ENCODE results near the gene SPOCK1.

The SPOCK1 gene

GRCh38 chr5:137491121-137491520 lies 8.0 kb downstream of the SPOCK1 start:
- DNase-seq (ENCODE audit: low read depth), result no peak

DNA sequence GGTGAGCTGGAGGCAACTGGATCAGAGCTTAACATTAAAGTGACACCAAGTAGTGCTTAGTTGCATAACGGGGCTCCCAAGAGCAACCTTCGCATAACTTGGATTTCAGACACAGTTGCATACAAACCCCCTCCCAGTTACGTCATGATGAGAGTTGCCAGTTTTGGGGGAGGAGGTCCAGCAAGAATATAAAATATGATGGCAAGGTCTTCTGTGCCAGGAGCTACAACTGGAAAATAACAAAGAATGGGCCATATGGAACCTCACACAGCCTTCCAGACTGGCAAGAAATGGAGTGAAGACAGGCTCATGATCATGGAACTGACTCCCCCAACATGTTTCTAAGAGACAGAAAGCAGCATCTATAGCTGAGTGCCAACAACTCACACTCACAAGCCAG lies 8.5 kb downstream of the SPOCK1 start:
- DNase-seq (ENCODE audit: low read depth), result no peak

- no peak for DNase-seq (ENCODE audit: low read depth)
These were observed 10.2 kb downstream of the SPOCK1 start for GRCh38 chr5:137488974-137489373.

DNA sequence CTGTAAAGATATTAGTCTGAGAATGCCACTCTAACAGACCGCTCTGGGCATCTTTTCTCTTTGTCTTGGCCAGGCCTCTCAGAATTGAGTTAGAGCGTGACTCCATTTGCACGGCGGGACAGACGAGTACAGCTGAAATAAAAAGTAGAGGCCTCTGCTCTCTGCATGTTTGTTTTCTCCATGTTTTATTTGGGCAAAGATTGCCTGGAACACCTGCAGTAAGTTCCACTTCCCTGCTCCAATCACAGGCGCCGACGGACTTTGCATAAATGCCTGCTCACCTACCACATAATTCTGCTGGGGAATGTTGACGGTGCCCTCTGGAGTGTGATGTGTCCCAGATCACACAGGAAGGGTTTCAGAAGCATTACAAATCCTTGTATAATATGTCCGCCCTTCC lies 10.6 kb downstream of the SPOCK1 start:
- DNase-seq (ENCODE audit: low read depth), result no peak

GRCh38 chr5:137487600-137487999 lies 11.5 kb downstream of the SPOCK1 start:
- DNase-seq (ENCODE audit: low read depth), result no peak

DNA sequence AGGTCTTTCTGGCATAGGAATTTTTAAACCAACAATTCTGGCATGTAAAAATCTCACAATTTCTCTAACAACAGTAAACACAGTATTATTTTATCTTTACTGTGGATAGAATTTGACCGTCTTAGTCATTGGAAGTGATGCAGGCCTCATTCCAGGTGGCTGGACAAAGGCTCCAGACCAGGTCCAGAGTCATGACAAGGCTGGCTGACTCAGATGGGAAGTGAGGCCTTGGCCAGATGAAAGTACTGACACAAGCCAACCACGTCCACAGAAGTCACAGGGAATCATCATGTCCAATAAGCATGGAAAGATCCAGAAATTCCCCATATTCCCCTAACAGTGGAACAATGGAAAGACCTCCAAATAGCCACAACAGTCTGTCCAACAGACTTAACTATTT lies 12.4 kb downstream of the SPOCK1 start:
- DNase-seq (ENCODE audit: low read depth), result no peak

GRCh38 chr5:137481596-137481995 lies 17.5 kb downstream of the SPOCK1 start:
- DNase-seq (ENCODE audit: low read depth), result no peak

DNA sequence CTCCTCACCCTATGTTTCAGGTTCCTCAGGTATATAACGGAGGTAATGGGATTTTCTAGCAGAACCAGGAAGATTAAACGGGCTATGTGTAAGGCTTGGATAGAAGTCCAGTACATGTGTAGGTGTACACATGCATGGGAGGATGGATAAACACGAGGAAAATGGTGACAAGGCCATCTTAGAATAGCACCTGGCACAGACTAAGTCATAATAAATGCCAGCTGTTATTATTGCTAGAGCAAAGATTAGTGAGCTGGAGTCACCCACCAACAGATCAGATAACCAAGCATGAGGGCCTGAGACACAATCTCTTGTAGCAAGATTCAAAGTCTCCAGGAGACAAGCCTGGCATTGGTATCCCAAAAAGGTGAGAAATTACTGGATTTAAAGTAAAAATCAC lies 21.1 kb downstream of the SPOCK1 start:
- no peak for DNase-seq (ENCODE audit: low read depth)

DNA sequence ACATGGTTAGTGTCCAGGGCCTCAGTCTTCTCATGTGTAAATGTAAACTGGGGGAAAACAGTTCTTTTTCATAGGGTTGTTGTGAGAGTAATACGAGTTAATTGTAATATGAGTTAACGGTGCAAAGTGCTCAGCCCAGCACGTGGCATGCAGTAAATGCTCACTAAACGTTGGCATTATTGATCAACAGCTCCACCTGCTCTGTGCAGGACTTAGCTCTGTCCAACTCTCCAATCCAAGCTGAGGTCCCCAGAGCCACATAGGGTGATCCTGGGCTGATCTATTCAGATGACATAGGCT lies 28.3 kb downstream of the SPOCK1 start:
- DNase-seq (ENCODE audit: low read depth), result no peak

GRCh38 chr5:137470111-137470920 lies 28.8 kb downstream of the SPOCK1 start:
- DNase-seq (ENCODE audit: low read depth), result no peak

DNA sequence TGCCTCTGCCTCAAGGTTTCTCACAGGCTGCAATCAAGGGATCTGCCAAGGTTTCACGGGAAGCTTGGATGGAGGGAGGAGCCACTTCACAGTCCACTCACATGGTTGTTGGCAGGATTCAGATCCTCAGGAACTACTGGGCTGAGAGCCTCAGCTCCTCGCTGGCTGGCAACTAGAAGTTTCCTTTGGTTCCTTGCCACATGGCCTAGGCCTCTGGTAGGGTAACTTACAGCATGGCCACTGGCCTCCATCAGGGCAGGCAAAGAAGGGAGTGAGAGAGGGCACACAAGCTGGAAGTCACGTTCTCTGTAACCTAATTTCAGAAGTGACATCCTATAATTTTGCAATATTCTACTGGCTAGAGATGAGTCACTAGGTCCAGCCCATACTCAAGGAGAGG lies 32.2 kb downstream of the SPOCK1 start:
- no peak for DNase-seq (ENCODE audit: low read depth)

- DNase-seq (ENCODE audit: low read depth), result no peak
These were observed 33.2 kb downstream of the SPOCK1 start for GRCh38 chr5:137465930-137466329.

- DNase-seq (ENCODE audit: low read depth), result no peak
These were observed 36.2 kb downstream of the SPOCK1 start for GRCh38 chr5:137462816-137463520.

GRCh38 chr5:137462265-137462590 lies 36.9 kb downstream of the SPOCK1 start:
- no peak for DNase-seq (ENCODE audit: low read depth)

- no peak for DNase-seq (ENCODE audit: low read depth)
These were observed 37.5 kb downstream of the SPOCK1 start for GRCh38 chr5:137461391-137462264.

- no peak for DNase-seq (ENCODE audit: low read depth)
These were observed 44.5 kb downstream of the SPOCK1 start for GRCh38 chr5:137454671-137455070.

DNA sequence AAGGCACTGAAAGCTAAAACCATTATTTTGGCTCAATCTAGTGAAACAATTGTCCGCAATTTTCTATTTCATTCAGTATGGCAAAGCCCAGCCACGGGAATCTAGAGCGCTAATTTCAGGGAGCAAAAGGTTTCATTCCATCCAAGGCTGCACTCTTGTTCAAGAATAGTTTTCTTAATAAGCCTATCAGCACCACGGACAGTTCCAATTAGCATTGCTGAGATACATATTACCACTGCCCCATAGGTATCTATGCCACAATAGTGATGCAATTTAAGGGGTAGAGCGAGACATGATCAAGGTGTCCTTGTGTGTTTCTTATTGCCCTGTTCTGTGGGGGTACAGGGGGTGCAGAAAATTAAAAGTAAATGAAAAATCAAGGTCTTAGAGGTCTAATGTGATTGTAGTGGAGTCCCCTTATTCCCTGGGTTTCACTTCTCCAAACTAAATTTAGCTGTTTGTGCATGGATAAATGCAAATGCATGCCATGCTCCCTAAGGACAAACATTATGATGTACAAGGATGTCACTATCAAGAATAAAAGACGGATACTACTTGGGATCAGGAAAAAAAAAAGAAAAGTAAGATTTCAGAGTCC lies 45.5 kb downstream of the SPOCK1 start:
- no peak for DNase-seq (ENCODE audit: low read depth)

DNA sequence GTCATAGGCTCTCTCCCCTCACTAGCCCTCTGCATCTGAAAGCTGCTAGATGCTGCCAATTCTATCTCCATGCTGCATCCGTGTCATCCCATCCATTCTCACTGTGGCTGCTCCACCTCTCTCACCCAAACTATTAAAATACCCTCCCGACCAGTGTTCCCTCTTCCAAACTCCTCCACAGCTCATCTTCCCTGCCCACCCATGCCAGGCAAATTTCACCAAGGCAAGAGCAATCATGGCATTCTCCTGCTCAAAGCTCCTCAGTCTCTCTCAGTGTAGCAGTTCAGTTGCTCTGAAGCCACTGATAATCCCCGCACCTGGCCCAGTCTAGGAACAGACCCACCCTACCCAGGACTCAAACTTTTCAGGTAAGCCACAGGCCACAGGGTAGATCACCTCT lies 48.4 kb downstream of the SPOCK1 start:
- DNase-seq (ENCODE audit: low read depth), result no peak

GRCh38 chr5:137448868-137449267 lies 50.3 kb downstream of the SPOCK1 start:
- DNase-seq (ENCODE audit: low read depth), result no peak

GRCh38 chr5:137446615-137447014 lies 52.5 kb downstream of the SPOCK1 start:
- no peak for DNase-seq (ENCODE audit: low read depth)

DNA sequence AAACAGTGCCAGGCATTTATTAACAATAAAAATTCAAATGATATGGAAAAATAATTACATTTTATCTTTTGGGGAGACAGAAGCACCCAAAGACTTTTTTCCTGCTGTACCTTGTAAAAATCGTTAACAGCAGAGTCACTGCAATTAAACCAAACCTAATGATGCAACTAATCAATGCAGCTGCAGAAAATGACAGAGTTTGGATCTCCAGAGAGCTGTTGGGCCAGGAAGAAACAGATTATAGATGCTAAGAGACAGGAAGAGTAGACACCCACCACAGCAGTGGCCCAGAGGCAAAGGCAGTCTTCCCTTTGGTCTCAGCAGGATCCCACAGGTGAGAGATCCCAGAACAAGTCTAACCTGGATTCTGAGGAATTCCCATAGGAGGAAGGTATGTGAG lies 53.0 kb downstream of the SPOCK1 start:
- no peak for DNase-seq (ENCODE audit: low read depth)

- no peak for DNase-seq (ENCODE audit: low read depth)
These were observed 56.5 kb downstream of the SPOCK1 start for GRCh38 chr5:137442660-137443059.

DNA sequence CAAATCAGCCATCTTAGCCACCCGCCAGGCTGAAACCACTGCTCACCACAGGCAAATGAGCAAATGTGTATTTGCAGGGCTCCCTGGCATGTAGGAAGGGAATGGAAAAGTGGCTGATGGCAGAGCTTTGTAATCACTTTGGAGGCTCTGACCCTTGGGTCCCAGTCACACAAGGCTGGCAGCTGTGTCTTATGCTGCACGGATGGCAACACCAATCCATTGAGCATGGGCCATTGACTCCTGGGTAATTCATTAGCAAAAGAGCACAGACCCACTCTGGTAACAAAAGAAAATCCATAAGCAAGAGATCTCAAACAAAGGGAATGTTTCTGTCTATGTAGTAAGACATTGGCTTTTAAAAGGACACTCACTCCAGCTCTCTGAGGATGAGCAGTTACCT lies 57.6 kb downstream of the SPOCK1 start:
- DNase-seq (ENCODE audit: low read depth), result no peak

All from stimulated activated CD8-positive, alpha-beta memory T cell treated with anti-CD3 and anti-CD28 coated beads, Interleukin-12 subunit alpha, Interleukin-12 subunit beta, amount 100 ng/mL, for 1 hour (primary cell).